GM18907 (cell line): ENCODE data around the gene TRPM4.
"Not testable (repeated sequence)": the region's sequence is repeated elsewhere in the genome, so short reads cannot be mapped to it uniquely, and the experiment has no call there.

Experiments used
- ATAC-seq: cut with Tn5 transposase; IDR thresholded peaks from one replicate; pipeline ENCODE4 v1.9.1; 2021; ENCODE audit warnings: mild to moderate bottlenecking, moderate library complexity; ENCODE audit not compliant: unreplicated experiment

The TRPM4 gene

DNA sequence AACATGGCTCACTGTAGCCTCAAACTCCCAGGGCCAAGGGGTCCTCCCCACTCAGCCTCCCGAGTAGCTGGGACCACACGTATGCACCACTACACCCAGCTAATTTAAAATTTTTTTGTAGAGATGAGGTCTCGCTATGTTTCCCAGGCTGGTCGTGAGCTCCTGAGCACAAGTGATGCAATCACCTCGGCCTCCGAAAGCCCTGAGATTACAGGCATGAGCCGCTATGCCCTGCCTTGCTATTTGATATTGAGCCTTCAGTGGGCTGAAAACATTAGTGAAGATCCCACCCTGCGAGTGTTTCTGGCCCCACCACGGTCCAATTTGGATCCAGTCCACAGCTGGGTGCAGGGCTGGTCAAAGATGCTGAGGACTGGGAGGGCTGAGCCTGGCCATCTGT lies 65.9 kb downstream of the TRPM4 start:
- no peak for ATAC-seq

- ATAC-seq = not testable (repeated sequence)
These were observed 66.8 kb downstream of the TRPM4 start for GRCh38 chr19:49224441-49224840.

- ATAC-seq = no peak
These were observed 67.3 kb downstream of the TRPM4 start for GRCh38 chr19:49224879-49225278.

DNA sequence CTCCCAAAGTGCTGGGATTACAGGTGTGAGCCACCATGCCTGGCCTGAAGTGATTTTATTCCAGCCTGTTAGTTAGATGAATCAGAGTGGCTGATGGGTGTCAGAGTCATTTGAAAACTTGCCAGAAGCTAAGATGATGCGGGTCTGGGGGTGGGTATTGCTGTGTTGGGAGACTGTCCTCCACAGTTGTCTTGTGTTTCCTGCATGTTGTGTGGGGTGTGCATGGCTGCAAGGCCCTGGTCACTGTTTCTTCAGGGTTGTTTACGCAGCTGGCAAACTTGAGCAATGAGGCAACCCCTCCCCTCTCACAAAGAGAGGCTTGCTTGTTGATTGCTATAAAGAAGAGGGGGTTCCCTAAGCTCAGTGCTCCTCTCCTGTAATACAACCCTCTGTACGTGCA lies 71.8 kb downstream of the TRPM4 start:
- ATAC-seq = no peak

GRCh38 chr19:49231389-49231788 lies 73.8 kb downstream of the TRPM4 start:
- ATAC-seq = no peak

DNA sequence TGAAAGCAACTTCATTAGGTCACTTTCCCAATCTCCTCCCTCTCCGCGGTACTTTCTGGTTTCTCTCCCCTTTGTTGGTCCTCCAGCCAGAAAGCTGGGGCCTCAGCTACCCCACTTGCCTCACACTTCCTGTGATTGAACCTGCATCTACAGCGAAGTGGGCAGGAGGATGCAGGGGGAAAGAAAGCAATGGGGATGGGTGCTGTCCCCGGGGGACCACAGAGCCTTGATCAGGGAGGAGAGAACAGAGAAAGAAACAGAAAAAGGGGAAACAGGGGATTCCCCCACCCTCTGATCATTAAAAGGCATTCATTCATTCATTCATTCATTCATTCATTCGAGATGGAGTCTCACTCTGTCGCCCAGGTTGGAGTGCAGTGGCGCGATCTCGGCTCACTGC lies 74.2 kb downstream of the TRPM4 start:
- ATAC-seq = no peak

DNA sequence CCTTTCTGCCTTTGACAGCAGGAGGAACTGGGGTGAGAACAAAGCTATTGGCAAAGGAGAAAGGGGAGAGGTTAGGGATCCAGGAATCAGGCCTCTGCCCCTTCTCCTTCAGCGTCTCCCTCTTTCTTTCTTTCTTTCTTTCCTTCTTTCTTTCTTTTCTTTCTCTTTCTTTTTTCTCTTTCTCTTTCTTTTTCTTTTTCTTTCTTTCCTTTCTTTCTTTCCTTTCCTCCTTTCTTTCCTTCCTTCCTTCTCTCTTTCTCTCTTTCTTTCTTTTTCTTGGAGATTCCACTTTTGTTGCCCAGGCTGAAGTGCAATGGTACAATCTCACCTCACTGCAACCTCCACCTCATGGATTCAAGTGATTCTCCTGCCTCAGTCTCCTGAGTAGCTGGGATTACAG lies 75.6 kb downstream of the TRPM4 start:
- no peak for ATAC-seq

DNA sequence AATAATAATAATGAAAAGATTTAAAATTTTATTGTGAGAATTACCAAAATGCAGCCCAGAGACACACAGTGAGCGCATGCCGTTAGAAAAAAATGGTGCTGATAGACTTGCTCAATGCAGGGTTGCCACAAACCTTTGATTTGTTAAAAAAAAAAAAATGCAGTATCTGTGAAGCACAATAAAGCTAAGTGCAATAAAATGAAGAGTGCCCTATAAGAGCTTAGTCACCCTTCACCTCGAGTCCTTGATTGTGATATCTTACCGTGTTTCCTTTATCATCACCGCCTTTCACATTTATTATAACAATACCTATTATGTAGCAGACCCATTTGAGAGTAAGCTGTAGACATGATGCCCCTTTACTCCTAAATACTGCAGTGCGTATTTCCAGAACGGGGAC lies 84.2 kb downstream of the TRPM4 start:
- ATAC-seq = no peak

DNA sequence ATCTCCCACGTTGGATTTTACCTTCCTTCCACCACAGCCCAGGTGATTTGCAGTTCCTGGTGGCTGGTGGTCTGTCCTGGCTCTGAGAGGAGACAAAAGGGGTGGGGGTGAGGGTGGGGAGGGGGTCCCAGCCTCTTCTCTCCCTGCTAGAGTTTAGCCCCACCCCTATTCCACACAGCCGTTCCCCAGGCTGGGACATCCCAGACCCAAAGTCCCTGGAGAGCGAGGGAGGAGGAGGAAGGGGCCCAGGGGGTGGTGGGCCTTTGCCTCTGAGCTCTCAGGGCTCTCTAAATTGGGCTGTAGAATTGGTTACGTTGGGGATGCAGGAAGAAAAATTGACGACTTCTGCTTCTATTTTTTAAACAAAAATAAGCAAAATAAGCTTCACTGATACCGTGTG lies 85.5 kb downstream of the TRPM4 start:
- no peak for ATAC-seq

DNA sequence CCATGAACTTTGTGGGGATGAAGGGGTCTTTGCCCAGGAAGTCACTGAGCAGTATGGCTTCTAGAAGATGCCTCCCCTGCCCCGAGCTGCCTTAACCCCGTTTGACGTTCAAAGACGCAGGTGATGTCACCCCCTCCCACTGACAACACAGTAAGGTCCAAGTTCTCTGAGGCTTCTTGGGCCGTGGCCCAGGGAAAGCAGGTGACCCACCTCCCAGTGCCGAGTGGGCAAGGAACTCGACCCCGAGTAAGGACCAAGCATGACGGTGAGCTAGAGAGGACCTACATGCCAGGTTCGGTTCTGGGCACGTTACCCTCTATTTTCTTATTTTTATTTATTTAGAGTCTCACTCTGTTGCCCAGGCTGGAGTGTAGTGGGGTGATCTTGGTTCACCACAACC lies 86.1 kb downstream of the TRPM4 start:
- ATAC-seq = no peak

DNA sequence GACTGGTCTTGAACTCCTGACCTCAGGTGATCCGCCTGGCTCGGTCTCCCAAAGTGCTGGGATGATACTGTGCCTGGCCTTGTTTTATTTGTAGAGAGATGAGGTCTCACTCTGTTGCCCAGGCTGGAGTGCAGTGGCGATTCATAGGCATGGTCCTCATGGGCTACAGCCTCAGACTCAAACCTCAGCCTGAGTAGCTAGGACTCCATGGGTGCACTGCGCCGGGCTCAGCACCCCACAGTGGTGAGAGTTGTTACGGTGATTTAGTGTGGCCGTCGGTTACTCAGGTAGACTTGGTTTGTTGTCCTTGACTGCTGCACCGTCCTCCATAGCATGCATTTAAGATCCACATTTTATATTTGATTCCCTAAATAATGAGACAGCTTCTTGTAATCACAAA lies 86.7 kb downstream of the TRPM4 start:
- no peak for ATAC-seq

DNA sequence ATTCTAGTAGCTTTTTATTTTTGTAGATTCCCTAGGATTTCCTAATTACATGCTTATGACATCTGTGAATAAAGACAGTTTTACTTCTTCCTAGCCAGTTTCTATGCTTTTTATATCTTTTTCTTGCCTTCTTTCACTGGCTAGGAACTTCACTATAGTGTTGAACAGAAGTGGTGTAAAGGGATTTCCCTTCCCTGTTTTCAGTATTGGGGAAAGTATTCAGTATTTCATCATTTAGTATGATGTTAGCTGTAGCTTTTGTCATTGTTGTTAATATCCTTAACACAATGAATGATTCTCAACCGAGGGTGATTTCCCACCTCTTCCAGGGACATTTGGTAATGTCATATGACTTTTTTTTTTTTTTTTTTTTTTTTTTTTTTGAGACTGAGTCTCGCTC lies 90.1 kb downstream of the TRPM4 start:
- no peak for ATAC-seq

DNA sequence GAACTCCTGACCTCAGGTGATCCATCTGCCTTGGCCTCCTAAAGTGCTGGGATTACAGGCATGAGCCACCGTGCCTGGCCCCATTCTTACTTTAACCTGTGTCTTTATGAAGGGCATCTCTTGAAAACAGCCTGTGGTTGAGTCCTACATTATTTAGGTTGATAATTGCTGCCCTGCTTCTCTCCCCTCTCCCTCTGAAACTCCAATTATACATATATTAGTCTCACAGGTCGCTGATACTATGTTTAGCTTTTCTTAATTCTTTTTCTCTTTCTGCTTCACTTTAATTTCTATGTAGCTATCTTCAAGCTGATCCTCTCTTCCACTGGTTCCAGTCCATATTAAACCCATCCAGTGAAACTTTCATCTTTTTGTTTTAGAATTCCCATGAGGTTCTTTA lies 92.3 kb downstream of the TRPM4 start:
- ATAC-seq = no peak

DNA sequence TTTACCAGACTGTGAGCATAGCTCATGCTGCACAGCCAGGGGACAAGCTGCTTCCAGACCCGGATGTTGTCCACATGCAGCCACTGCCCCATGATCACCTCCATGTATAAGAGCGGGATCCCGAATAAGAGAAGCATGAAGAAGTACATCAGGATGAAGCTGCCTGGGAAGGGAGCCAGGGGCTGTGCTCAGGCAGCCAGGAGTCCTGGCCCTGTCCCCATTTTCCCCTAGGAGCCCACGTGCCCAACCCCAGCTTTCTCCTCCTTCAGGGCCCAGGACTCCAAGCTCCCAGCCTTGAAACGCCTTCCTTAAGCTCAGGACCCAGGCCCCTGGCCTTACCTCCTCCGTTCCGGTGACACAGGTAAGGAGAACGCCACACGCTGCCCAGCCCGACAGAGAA lies 98.1 kb downstream of the TRPM4 start:
- no peak for ATAC-seq

- ATAC-seq = no peak
These were observed 99.1 kb downstream of the TRPM4 start for GRCh38 chr19:49256691-49257090.
